Measurements from ENCODE around the gene CFAP299.

Gene CFAP299

GRCh38 chr4:80484712-80485111 lies 149.2 kb downstream of the CFAP299 start:
- no peak for TF ChIP-seq CTCF (IDR thresholded peaks at IDR 0.05; ENCODE audit: control insufficient read depth, extremely low read depth, insufficient read depth)
- no peak overlapping the region for H3K4me3 ChIP-seq (ENCODE audit: low read depth, low read length)
- DNase-seq (ENCODE audit: low read depth): no peak

GRCh38 chr4:80486603-80487002 lies 151.1 kb downstream of the CFAP299 start:
- no peak for DNase-seq (ENCODE audit: low read depth)
- no peak overlapping the region for H3K4me3 ChIP-seq (ENCODE audit: low read depth, low read length)

GRCh38 chr4:80489798-80490197 lies 154.3 kb downstream of the CFAP299 start:
- no peak for DNase-seq (ENCODE audit: low read depth)
- H3K4me3 ChIP-seq (ENCODE audit: low read depth, low read length): no peak overlapping the region
- no peak for TF ChIP-seq CTCF (IDR thresholded peaks at IDR 0.05; ENCODE audit: control insufficient read depth, extremely low read depth, insufficient read depth)

More at GRCh38 chr4:80486603-80487002, 151.1 kb downstream of the CFAP299 start:
- TF ChIP-seq CTCF (IDR thresholded peaks at IDR 0.05; ENCODE audit: control insufficient read depth, extremely low read depth, insufficient read depth): no peak

GRCh38 chr4:80492761-80493160 lies 157.2 kb downstream of the CFAP299 start:
- no peak for TF ChIP-seq CTCF (IDR thresholded peaks at IDR 0.05; ENCODE audit: control insufficient read depth, extremely low read depth, insufficient read depth)
- no peak for DNase-seq (ENCODE audit: low read depth)
- no peak overlapping the region for H3K4me3 ChIP-seq (ENCODE audit: low read depth, low read length)

- no peak for TF ChIP-seq CTCF (IDR thresholded peaks at IDR 0.05; ENCODE audit: control insufficient read depth, extremely low read depth, insufficient read depth)
- no peak overlapping the region for H3K4me3 ChIP-seq (ENCODE audit: low read depth, low read length)
- no peak for DNase-seq (ENCODE audit: low read depth)
Observed at GRCh38 chr4:80495865-80496264, 160.3 kb downstream of the CFAP299 start.

- H3K4me3 ChIP-seq (ENCODE audit: low read depth, low read length): no peak overlapping the region
- no peak for DNase-seq (ENCODE audit: low read depth)
- TF ChIP-seq CTCF (IDR thresholded peaks at IDR 0.05; ENCODE audit: control insufficient read depth, extremely low read depth, insufficient read depth): no peak
Observed at GRCh38 chr4:80498725-80499124, 163.2 kb downstream of the CFAP299 start.

- no peak overlapping the region for H3K4me3 ChIP-seq (ENCODE audit: low read depth, low read length)
- no peak for TF ChIP-seq CTCF (IDR thresholded peaks at IDR 0.05; ENCODE audit: control insufficient read depth, extremely low read depth, insufficient read depth)
- DNase-seq (ENCODE audit: low read depth): no peak
Observed at GRCh38 chr4:80500613-80501012, 165.1 kb downstream of the CFAP299 start.
